ENCODE results near the gene ZNF275. TPM values are rescaled to one million over a fixed set of nuclear protein-coding genes. Genes with fewer than 3 reads are reported as not detected.
A peak's percentile ranks its signal among the peaks of the same experiment; 100 is the strongest.

ZNF275 gene, protein sequence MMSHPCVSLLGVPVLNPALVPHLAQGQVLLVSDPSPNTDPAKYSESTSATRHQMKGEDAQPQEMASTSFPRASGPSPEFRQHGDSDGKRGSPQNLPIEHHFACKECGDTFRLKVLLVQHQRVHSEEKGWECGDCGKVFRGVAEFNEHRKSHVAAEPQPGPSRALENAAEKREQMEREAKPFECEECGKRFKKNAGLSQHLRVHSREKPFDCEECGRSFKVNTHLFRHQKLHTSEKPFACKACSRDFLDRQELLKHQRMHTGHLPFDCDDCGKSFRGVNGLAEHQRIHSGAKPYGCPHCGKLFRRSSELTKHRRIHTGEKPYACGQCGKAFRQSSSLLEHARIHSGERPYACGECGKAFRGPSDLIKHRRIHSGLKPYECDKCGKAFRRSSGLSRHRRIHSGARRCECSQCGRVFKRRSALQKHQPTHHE
- total RNA-seq (2021; ENCODE audit: unreplicated experiment) (9.8 TPM), Bru-seq, nascent RNA (percentile 73 among the genes with signal in this experiment), BruChase-seq, experiment 1, labeled RNA remaining after a 6-hour chase (percentile 78 among the genes with signal in this experiment), BruChase-seq, experiment 2, labeled RNA remaining after a 2-hour chase (percentile 91 among the genes with signal in this experiment)
- 5.6 and 7.1 TPM in 2 replicates for polyA plus RNA-seq (2012)
- long read RNA-seq, full-length matches to known transcripts = 4 of 9 reads
- long read RNA-seq, partial matches to known transcripts = 2 of 9 reads
- long read RNA-seq, other reads (novel, unspliced or antisense) = 3 of 9 reads

DNA sequence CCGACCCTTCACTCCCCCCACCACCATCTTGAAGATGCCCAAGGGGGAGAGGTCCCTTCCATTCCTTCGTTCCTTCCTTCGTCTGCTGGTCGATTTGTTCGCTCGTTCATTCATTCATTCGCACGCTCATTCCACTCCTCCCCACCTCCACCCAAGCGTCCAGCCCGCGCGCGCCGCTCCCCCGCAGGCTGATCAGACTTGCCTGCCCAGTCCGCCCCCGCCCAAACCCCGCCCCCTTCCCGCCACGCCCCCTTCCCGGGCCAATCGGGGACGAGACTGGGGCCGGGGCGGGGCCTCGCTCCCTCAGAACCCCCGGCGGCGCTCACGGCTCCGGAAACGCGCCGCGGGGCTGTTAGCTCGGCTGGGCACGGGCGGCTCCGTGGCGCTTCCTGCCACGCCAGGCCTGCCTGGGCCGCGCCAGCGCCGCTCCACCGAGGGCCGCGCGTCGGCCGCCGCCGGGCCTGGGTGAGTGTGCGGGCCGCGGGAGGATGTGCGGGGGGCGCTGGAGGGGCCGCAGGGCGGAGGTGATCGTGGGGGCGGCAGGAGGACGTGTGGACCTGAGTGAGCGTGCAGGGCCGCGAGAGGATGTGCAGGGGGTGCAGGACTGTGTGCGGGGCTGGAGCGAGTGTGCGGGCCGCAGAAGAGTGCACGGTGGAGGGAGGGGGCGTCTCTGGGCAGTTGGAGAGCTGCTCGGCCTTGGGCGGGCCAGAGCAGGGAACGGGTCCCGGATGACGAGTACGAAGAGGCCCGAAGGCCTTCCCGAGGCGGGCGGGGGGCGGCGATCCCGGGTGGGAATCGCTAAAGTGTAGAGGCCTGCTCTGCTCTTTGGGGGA lies at the start of gene ZNF275:
ZNF275 (plus strand) TSS at position 333 of the 833 bp plus-strand sequence. CDS start 2,527 bp downstream, outside the sequence.
- Histone ChIP-seq H3K27ac (ENCODE audit: low read depth, low read length) (peak within 1 kb of the TSS; percentile 64; the same call in 1 of the 2 replicates), H3K36me3 (ENCODE audit: control insufficient read depth in 1 of 2, insufficient read depth in 2 of 2, low read length in 2 of 2) (0 out of 4 replicates have a peak, but pooled peaks cover 0 to 2% of the 10 kb centered on the region in 2 experiments), H3K4me1 (ENCODE audit: control insufficient read depth in 1 of 2, insufficient read depth in 2 of 2, low read length in 2 of 2) (peaks cover 5 to 12% of the 10 kb centered on the region in 2 experiments; a peak in 3 of 4 replicates), H3K9me3 (ENCODE audit: control insufficient read depth in 1 of 2, insufficient read depth in 1 of 2, low read depth in 1 of 2, low read length in 2 of 2) (no peaks in the 10 kb centered on the region), H3K79me2 (ENCODE audit: insufficient read depth, low read length) (peaks cover 11% of the 10 kb centered on the region; the same call in 1 of the 2 replicates), H3K9me2 (ENCODE audit: insufficient read depth) (no peaks in the 10 kb centered on the region), H3K4me3 (replicated peaks in 1 of 2; ENCODE audit: low read depth in 1 of 2, low read length in 2 of 2) (peak within 1 kb of the TSS; percentile 63 to 65), H3K27me3 (ENCODE audit: insufficient read depth, low read length) (no peaks in the 10 kb centered on the region), H2AFZ (ENCODE audit: low read depth, low read length, poor library complexity, severe bottlenecking) (no peak within 1 kb of the TSS), H3K4me2 (ENCODE audit: low read length) (peak within 1 kb of the TSS; percentile 69), H3K9ac (ENCODE audit: low read length) (peak within 1 kb of the TSS; percentile 72), H4K20me1 (ENCODE audit: insufficient read depth) (no peaks in the 10 kb centered on the region)
- peak; percentile 21 for DNase-seq (ENCODE audit: low read depth, low spot score)
- RAD21 ChIA-PET (ENCODE audit: low non-redundant PET in 1 of 2, low total read pairs in 2 of 2, uncharacterized antibody in 2 of 2, unreplicated experiment in 2 of 2) = no interaction called here
- CTCF ChIA-PET = no interaction called here
- ATAC-seq = peak; percentile 93
- TF ChIP-seq SP1 (IDR thresholded peaks at IDR 0.05; ENCODE audit: low read depth) (no peak), ZFX (IDR thresholded peaks at IDR 0.05) (peak; percentile 81), POLR2AphosphoS5 (IDR thresholded peaks at IDR 0.05; ENCODE audit: low read depth, low read length) (peak; percentile 64), YY1 (IDR thresholded peaks at IDR 0.05; ENCODE audit: extremely low read depth, insufficient replicate concordance, low read depth, low read length) (no peak), CEBPB (IDR thresholded peaks at IDR 0.05; ENCODE audit: low read depth) (no peak), MAX (IDR thresholded peaks at IDR 0.05) (peak; percentile 27; the same call in 1 of the 2 replicates), JUND (IDR thresholded peaks at IDR 0.05) (no peak), TCF7L2 (IDR thresholded peaks at IDR 0.05; ENCODE audit: borderline replicate concordance, extremely low read depth, insufficient read depth, insufficient read length) (peak; percentile 60), EGR1 (IDR thresholded peaks at IDR 0.05; ENCODE audit: low read depth) (0 out of 2 replicates have a peak, but pooled peaks have one; percentile 50), RAD21 (IDR thresholded peaks at IDR 0.05; ENCODE audit: low read depth) (no peak), ELF1 (IDR thresholded peaks at IDR 0.05; ENCODE audit: borderline replicate concordance, low read depth) (no peak), EZH2phosphoT487 (IDR thresholded peaks at IDR 0.05; ENCODE audit: borderline replicate concordance) (no peak), CBX3 (IDR thresholded peaks at IDR 0.05; ENCODE audit: low read depth) (no peak), SRF (IDR thresholded peaks at IDR 0.05; ENCODE audit: low read depth) (no peak), POLR2A (IDR thresholded peaks at IDR 0.05; ENCODE audit: borderline replicate concordance, extremely low read depth, insufficient read depth, insufficient read length) (peak; percentile 38), ZNF274 (IDR thresholded peaks at IDR 0.05; ENCODE audit: low read depth, low read length) (no peak), ATF3 (IDR thresholded peaks at IDR 0.05) (no peak)
- TF ChIP-seq, protein P1, sequence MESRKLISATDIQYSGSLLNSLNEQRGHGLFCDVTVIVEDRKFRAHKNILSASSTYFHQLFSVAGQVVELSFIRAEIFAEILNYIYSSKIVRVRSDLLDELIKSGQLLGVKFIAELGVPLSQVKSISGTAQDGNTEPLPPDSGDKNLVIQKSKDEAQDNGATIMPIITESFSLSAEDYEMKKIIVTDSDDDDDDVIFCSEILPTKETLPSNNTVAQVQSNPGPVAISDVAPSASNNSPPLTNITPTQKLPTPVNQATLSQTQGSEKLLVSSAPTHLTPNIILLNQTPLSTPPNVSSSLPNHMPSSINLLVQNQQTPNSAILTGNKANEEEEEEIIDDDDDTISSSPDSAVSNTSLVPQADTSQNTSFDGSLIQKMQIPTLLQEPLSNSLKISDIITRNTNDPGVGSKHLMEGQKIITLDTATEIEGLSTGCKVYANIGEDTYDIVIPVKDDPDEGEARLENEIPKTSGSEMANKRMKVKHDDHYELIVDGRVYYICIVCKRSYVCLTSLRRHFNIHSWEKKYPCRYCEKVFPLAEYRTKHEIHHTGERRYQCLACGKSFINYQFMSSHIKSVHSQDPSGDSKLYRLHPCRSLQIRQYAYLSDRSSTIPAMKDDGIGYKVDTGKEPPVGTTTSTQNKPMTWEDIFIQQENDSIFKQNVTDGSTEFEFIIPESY (IDR thresholded peaks at IDR 0.05; ENCODE audit: extremely low read depth, insufficient replicate concordance, low read length) = no peak
- POLR2A ChIA-PET = no interaction called here
- intact Hi-C loops (cut with micrococcal nuclease) = no loop called here
- no TSS peak for BruUV-seq (replicated peaks)

Data from HCT116 (cell line).